ENCODE results near the gene LZTFL1.
"Not testable (repeated sequence)": the region's sequence is repeated elsewhere in the genome, so short reads cannot be mapped to it uniquely, and the experiment has no call there.

Gene LZTFL1

DNA sequence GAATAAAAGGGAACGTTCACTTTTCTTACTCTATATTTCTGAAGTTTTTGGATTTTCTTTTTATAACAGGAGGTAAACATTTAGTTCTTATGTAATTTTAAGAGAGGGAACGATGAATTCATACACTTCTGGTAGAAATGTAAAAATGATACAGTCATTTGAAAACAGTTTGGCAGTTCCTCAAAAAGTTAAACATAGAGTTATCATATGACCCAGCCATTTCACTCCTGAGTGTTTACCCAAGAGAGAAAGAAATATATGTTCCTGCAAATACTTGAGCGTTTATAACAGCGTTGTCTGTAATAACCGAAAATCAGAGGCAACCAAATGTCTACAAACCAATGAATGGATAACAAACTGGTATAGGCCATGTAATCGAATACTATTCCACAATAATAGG lies 23.6 kb upstream of the LZTFL1 start:
- TF ChIP-seq ZFX (IDR thresholded peaks at IDR 0.05; ENCODE audit: borderline replicate concordance) = no peak
- TF ChIP-seq, protein P1, sequence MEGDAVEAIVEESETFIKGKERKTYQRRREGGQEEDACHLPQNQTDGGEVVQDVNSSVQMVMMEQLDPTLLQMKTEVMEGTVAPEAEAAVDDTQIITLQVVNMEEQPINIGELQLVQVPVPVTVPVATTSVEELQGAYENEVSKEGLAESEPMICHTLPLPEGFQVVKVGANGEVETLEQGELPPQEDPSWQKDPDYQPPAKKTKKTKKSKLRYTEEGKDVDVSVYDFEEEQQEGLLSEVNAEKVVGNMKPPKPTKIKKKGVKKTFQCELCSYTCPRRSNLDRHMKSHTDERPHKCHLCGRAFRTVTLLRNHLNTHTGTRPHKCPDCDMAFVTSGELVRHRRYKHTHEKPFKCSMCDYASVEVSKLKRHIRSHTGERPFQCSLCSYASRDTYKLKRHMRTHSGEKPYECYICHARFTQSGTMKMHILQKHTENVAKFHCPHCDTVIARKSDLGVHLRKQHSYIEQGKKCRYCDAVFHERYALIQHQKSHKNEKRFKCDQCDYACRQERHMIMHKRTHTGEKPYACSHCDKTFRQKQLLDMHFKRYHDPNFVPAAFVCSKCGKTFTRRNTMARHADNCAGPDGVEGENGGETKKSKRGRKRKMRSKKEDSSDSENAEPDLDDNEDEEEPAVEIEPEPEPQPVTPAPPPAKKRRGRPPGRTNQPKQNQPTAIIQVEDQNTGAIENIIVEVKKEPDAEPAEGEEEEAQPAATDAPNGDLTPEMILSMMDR (IDR thresholded peaks at IDR 0.05) = no peak
- no peak overlapping the region for H3K27ac ChIP-seq

DNA sequence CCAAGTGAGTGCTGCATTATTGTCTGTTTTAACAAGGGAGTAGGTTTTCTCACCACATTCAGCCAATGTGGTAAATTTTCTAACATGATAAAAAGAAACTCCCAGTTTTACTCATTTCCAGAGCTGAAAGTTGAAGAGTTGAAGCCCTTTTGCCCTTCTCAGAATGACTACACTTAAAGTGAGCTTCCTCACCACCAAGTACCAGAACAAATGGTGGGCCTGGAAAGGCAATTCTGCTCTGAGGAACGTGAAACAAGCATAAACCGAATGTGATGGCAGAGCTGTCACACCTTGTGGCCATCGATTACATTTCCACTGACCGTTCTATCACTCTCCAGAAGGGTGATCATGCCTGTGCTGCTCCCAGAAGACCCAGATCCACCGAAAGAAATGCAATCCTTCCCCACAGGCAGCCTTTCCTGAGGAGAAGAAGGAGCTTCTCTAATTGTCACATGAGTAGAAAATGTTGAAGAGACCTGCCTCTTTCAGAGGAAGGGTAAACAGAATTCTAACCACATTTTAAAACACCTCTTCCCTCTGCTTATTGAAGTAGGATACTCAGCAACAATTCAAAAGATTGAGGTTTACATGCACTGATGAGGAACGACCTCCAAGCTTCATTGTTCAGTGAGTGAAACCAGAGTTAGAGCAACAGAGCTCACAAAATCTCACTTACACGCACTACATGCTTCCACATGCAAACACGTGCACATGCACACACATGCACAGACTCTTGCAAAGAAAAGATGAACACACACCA lies 23.0 kb upstream of the LZTFL1 start:
- TF ChIP-seq, protein P1 (IDR thresholded peaks at IDR 0.05) = no peak
- no peak for TF ChIP-seq ZFX (IDR thresholded peaks at IDR 0.05; ENCODE audit: borderline replicate concordance)
- no peak overlapping the region for H3K27ac ChIP-seq

DNA sequence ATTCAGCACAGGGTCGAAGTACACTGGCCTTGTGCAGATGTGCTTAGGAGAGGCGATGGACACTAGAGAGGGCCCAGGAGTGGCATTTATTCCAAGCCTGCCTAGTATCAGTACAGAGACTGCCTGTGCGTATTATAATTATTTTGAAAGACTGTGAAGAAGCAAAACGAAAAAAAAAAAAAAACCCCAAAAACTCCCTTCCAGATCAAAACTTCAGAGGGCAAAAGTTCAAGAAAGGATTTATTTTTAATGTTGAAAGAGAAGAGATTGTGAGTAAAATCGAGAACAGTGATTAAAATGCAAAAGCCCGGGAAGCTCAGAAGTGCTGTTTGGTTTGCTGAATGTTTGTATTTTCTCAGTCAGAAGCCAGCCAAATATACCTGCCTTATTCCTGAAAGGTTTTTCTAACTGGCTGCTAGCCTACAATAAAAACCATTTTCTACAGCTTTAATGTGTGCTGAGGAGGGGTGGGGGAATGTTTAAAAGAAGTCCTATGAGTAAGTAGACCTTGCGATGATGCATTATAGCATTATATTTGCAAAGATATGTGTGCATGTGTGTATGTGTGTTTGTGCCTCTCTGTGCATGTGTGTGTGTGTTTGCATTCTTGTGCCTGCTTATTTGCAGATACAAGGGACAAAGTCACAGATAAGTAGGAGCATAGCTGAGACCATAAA lies 19.3 kb upstream of the LZTFL1 start:
- TF ChIP-seq, protein P1 (IDR thresholded peaks at IDR 0.05) = no peak
- no peak for TF ChIP-seq ZFX (IDR thresholded peaks at IDR 0.05; ENCODE audit: borderline replicate concordance)
- no peak overlapping the region for H3K27ac ChIP-seq

DNA sequence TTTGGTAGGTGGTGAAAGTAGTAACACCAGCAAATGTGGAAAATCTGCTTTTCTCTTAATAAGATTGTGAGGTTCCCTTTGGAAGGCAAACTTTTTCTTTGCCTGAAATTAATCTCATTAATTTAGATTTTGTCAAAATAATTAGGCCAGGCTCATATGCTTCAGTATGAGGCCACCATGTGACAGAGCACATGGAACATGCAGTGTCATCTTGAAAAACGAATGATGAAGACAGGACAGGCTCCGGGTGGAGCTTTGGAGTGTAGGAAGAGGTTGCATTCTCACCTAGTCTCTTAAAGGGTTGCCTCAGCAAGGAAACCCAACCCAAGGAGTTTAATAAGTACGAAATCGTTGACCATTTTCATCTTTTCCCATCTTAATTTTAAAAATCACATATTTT lies 18.6 kb upstream of the LZTFL1 start:
- no peak overlapping the region for H3K27ac ChIP-seq
- TF ChIP-seq ZFX (IDR thresholded peaks at IDR 0.05; ENCODE audit: borderline replicate concordance) = no peak
- TF ChIP-seq, protein P1 (IDR thresholded peaks at IDR 0.05) = no peak

DNA sequence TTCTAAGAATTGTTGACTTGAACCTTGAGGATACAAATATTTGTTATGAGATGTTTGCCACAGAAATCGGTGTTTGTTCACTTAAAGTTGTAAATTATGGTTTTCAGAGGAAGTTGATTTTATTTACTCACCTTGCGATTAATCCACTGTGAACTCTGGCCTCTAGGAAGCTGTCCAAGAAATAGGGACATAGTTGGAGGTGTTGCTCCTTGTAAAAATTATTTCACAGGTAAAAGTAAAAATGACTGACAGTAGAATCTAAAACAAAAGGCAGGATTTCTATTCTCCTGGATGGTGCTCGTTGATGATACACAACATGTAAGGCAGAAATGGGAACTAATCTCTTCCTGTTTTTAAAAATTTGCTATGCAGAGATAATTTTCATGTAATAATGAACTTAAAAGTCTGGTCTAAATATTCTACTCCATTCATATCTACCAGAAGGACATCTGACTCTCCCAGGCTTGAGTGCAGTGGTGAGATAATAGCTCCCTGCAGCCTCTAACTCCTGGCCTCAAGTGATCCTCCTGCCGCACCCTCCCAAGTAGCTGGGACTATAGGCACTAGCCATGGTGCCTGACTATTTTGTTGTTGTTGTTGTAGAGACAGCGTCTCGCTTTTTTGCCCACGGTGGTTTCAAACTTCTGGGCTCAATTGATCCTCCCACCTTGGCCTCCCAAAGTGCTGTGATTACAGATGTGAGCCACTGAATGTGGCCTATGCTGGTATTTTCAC lies 17.1 kb upstream of the LZTFL1 start:
- TF ChIP-seq, protein P1 (IDR thresholded peaks at IDR 0.05) = no peak
- no peak for TF ChIP-seq ZFX (IDR thresholded peaks at IDR 0.05; ENCODE audit: borderline replicate concordance)
- H3K27ac ChIP-seq = no peak overlapping the region

DNA sequence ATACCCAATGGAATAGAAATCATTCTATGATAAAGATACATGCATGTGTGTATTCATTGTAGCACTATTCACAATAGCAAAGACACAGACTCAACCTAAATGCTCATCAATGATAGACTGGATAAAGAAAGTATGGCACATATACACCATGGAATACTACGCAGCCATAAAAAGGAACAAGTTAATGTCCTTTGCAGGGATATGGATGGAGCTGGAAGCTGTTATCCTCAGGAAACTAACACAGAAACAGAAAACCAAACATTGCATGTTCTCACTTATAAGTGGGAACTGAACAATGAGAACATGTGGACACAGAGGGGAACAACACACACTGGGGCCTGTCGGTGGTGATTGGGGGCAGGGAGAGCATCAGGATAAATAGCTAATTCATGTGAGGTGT lies 15.1 kb upstream of the LZTFL1 start:
- H3K27ac ChIP-seq = not testable (repeated sequence)

DNA sequence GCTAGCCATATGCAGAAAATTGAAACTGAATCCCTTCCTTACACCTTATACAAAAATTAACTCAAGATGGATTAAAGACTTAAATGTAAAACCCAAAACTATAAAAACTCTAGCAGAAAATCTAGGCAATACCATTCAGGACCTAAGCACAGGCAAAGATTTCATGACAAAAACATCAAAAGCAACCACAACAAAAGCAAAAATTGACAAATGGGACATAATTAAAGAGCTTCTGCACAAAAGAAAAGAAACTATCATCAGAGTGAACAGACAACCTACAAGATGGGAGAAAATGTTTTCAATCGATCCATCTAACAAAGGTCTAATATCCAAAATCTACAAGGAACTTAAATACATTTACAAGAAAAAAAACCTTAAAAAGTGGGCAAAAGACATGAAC lies 14.4 kb upstream of the LZTFL1 start:
- H3K27ac ChIP-seq = not testable (repeated sequence)

DNA sequence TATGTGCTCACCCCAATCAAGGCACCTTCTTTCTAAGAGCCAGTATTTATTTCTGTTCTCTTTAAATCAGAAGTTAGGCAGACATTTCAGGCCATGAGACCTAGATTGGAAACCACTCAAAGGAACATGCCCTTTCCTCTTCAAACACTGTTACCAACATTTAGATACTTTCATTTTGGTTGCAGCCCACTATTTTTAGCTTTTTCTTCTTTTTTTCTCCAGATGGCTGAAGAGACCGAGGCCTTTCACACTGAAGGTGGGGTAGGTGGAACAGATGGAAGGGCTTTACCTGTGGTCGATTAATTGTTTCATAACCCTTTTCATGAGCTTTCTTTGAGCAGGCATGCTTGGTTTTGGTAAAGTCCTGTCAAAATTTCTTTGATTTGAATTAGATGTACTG lies 10.9 kb upstream of the LZTFL1 start:
- H3K27ac ChIP-seq = no peak overlapping the region
- TF ChIP-seq ZFX (IDR thresholded peaks at IDR 0.05; ENCODE audit: borderline replicate concordance) = no peak
- TF ChIP-seq, protein P1 (IDR thresholded peaks at IDR 0.05) = no peak

All from 22Rv1 (cell line).